ENCODE measurements around the gene ATIC.
A peak's percentile ranks its signal among the peaks of the same experiment; 100 is the strongest.

The ATIC gene

GRCh38 chr2:215316336-215316735 is 4.5 kb downstream of the ATIC start:
- DNase-seq, result no peak

- DNase-seq, result no peak
Observed at GRCh38 chr2:215319500-215319899, 7.6 kb downstream of the ATIC start.

- DNase-seq, result no peak
Observed at GRCh38 chr2:215320102-215320501, 8.2 kb downstream of the ATIC start.

GRCh38 chr2:215320679-215321078 is 8.8 kb downstream of the ATIC start:
- DNase-seq, result no peak

- DNase-seq, result no peak
Observed at GRCh38 chr2:215324811-215325210, 13.0 kb downstream of the ATIC start.

- DNase-seq, result no peak
Observed at GRCh38 chr2:215328066-215328465, 16.2 kb downstream of the ATIC start.

- DNase-seq, result no peak
Observed at GRCh38 chr2:215332872-215333595, 21.2 kb downstream of the ATIC start.

GRCh38 chr2:215338883-215339679 is 27.2 kb downstream of the ATIC start:
- DNase-seq, result no peak

- DNase-seq, result no peak
Observed at GRCh38 chr2:215347878-215348277, 36.0 kb downstream of the ATIC start.

- DNase-seq, result no peak
Observed at GRCh38 chr2:215352602-215353001, 40.7 kb downstream of the ATIC start.

GRCh38 chr2:215354771-215355695 is 43.2 kb downstream of the ATIC start:
- DNase-seq, result no peak

GRCh38 chr2:215355801-215356200 is 43.9 kb downstream of the ATIC start:
- no peak for DNase-seq

GRCh38 chr2:215356334-215356947 is 44.6 kb downstream of the ATIC start:
- no peak for DNase-seq

GRCh38 chr2:215356948-215357461 is 45.1 kb downstream of the ATIC start:
- no peak for DNase-seq

- DNase-seq, result no peak
Observed at GRCh38 chr2:215357660-215358059, 45.8 kb downstream of the ATIC start.

GRCh38 chr2:215358312-215358845 is 46.5 kb downstream of the ATIC start:
- no peak for DNase-seq

GRCh38 chr2:215358891-215359575 is 47.2 kb downstream of the ATIC start:
- no peak for DNase-seq

GRCh38 chr2:215359576-215359922 is 47.7 kb downstream of the ATIC start:
- no peak for DNase-seq

GRCh38 chr2:215360059-215360458 is 48.2 kb downstream of the ATIC start:
- peak; percentile 19 for DNase-seq

GRCh38 chr2:215360596-215360995 is 48.7 kb downstream of the ATIC start:
- DNase-seq, result no peak

- no peak for DNase-seq
Observed at GRCh38 chr2:215361211-215361875, 49.5 kb downstream of the ATIC start.
